HepG2 (cell line): ENCODE data around the gene DAAM1. TPM values are rescaled to one million over a fixed set of nuclear protein-coding genes. Genes with fewer than 3 reads are reported as not detected.

Experiments
- ATAC-seq: fragments of 200-7000 bp; cut with Tn5 transposase; 3 replicates; pipeline ENCODE4 v1.9.1; 2020; ENCODE audit warnings: mild to moderate bottlenecking, moderate library complexity
- BruUV-seq: library from RNA; stranded (reverse); fragments of 400-500 nt; replicated peaks from 2 replicates; lab custom pipeline; 2021; lab: Mats Ljungman, UMichigan
- CTCF ChIA-PET: fragments of 300-600 bp; formaldehyde crosslinking; extraction: SDS; loops from one replicate; lab custom pipeline; 2021; ENCODE audit warnings: low total read pairs, inconsistent platforms, low intra/inter-chr PET ratio; lab: Yijun Ruan, JAX
- POLR2A ChIA-PET: fragments of 350-600 bp; sonication (Branson Sonifier 250); formaldehyde crosslinking; loops from one replicate; lab custom pipeline; 2020; ENCODE audit warnings: antibody characterized with exemption, inconsistent platforms; lab: Yijun Ruan, JAX
- DNase-seq: peaks from one replicate; pipeline ENCODE4 v3.0.0-alpha.2; 2015; ENCODE audit warnings: low spot score
- FAIRE-seq: peaks from 3 replicates; lab custom pipeline; 2011; peaks lifted over from hg19 to GRCh38; lab: Jason Lieb, UNC
- H2AFZ ChIP-seq: one replicate; pipeline ENCODE4 v1.6.1; 2011; ENCODE audit warnings: low read length, inconsistent platforms
- H3K27ac ChIP-seq: fragments of 300-600 bp; 3 replicates; pipeline ENCODE4 v1.8.0; 2011; ENCODE audit warnings: mixed run types, mild to moderate bottlenecking, mixed read lengths, low read length, inconsistent platforms; ENCODE audit not compliant: insufficient read depth; ENCODE audit errors: extremely low read length
- H3K27me3 ChIP-seq, 2 experiments: fragments of 200-600 bp in 1 of 2; 2 replicates in 1 of 2; 3 replicates in 1 of 2; pipeline versions ENCODE4 v1.6.0 to v1.8.0; 2011; ENCODE audit warnings: low read length in 2 of 2, mild to moderate bottlenecking in 2 of 2, moderate library complexity in 2 of 2, inconsistent platforms in 1 of 2; ENCODE audit not compliant: insufficient read depth in 2 of 2, control insufficient read depth in 1 of 2
- H3K36me3 ChIP-seq, 2 experiments: fragments of 200-600 bp in 1 of 2; replicated peaks in 1 of 2; 2 replicates in 1 of 2; 3 replicates in 1 of 2; pipeline versions ENCODE4 v1.5.1 to v1.8.0; 2011; ENCODE audit warnings: low read length in 2 of 2, inconsistent platforms in 1 of 2; ENCODE audit not compliant: insufficient read depth in 2 of 2, control insufficient read depth in 1 of 2
- H3K4me1 ChIP-seq: 2 replicates; pipeline ENCODE4 v1.5.1; 2012; ENCODE audit warnings: low read length, inconsistent platforms; ENCODE audit not compliant: insufficient read depth
- H3K4me2 ChIP-seq: 2 replicates; pipeline ENCODE4 v1.6.0; 2011; ENCODE audit warnings: low read depth, low read length, inconsistent platforms
- H3K4me3 ChIP-seq, 3 experiments: fragments of 200-600 bp in 1 of 3; sonication (generic), shearing (Covaris generic) in 1 of 3; replicated peaks in 1 of 3; 2 replicates each; pipeline ENCODE4 v1.5.1; 2011 to 2016; ENCODE audit warnings: low read length in 3 of 3, inconsistent platforms in 2 of 3, low read depth in 2 of 3, mild to moderate bottlenecking in 2 of 3, control low read depth in 1 of 3, mixed read lengths in 1 of 3; ENCODE audit not compliant: insufficient read depth in 1 of 3
- H3K79me2 ChIP-seq: one replicate; pipeline ENCODE4 v1.6.1; 2011; ENCODE audit warnings: low read length, inconsistent platforms; ENCODE audit not compliant: insufficient read depth
- H3K9ac ChIP-seq: 2 replicates; pipeline ENCODE4 v1.6.0; 2011; ENCODE audit warnings: mild to moderate bottlenecking, low read depth, low read length, inconsistent platforms; ENCODE audit not compliant: insufficient read depth
- H3K9me3 ChIP-seq: 2 replicates; pipeline ENCODE4 v1.5.1; 2012; ENCODE audit warnings: mild to moderate bottlenecking, low read length
- H4K20me1 ChIP-seq: 2 replicates; pipeline ENCODE4 v1.6.0; 2011; ENCODE audit warnings: inconsistent platforms, mild to moderate bottlenecking, low read length, moderate library complexity; ENCODE audit not compliant: insufficient read depth
- ASH2L ChIP-seq: fragments of 300-600, 200-600 bp; sonication (generic); IDR thresholded peaks from 2 replicates; pipeline ENCODE4 v1.7.0; 2017; ENCODE audit warnings: low read depth, mild to moderate bottlenecking, moderate library complexity, mixed read lengths, low read length; ENCODE audit not compliant: insufficient read length
- FOXJ3 ChIP-seq: sonication (generic); formaldehyde crosslinking; IDR thresholded peaks from 2 replicates; pipeline ENCODE4 v1.4.0; 2020; ENCODE audit warnings: missing genetic modification reagents, mild to moderate bottlenecking, borderline replicate concordance
- GTF3A ChIP-seq: sonication (generic); formaldehyde crosslinking; conservative IDR thresholded peaks from 2 replicates; pipeline ENCODE4 v1.4.0; 2020; ENCODE audit warnings: mild to moderate bottlenecking, missing genetic modification reagents
- MAFK ChIP-seq, 2 experiments: IDR thresholded peaks in 1 of 2; conservative IDR thresholded peaks in 1 of 2; 2 replicates each; pipeline ENCODE4 v1.6.1; 2011; ENCODE audit warnings: improper control_type of control experiment in 2 of 2, low read length in 2 of 2
- MTA3 ChIP-seq: sonication (generic); formaldehyde crosslinking; IDR thresholded peaks from 2 replicates; pipeline ENCODE4 v1.4.0; 2020; ENCODE audit warnings: missing genetic modification reagents
- MZF1 ChIP-seq: sonication (generic); formaldehyde crosslinking; IDR thresholded peaks from 2 replicates; pipeline ENCODE4 v1.8.1; 2023; ENCODE audit warnings: mild to moderate bottlenecking, missing genetic modification reagents, borderline replicate concordance
- ZNF143 ChIP-seq: sonication (generic); formaldehyde crosslinking; IDR thresholded peaks from 2 replicates; pipeline ENCODE4 v1.4.0; 2020; ENCODE audit warnings: missing genetic modification reagents
- ZNF263 ChIP-seq: sonication (generic); formaldehyde crosslinking; IDR thresholded peaks from 2 replicates; pipeline ENCODE4 v1.4.0; 2020; ENCODE audit warnings: missing genetic modification reagents
- ZNF276 ChIP-seq: sonication (generic); formaldehyde crosslinking; IDR thresholded peaks from 2 replicates; pipeline ENCODE4 v1.4.0; 2020; ENCODE audit warnings: mild to moderate bottlenecking, low read depth, missing genetic modification reagents
- ZNF552 ChIP-seq: sonication (generic); formaldehyde crosslinking; IDR thresholded peaks from 2 replicates; pipeline ENCODE4 v1.9.0; 2022; ENCODE audit warnings: missing genetic modification reagents, mild to moderate bottlenecking, borderline replicate concordance
- ZNF660 ChIP-seq: sonication (generic); formaldehyde crosslinking; IDR thresholded peaks from 2 replicates; pipeline ENCODE4 v1.5.1; 2020; ENCODE audit warnings: mild to moderate bottlenecking, low read depth, missing genetic modification reagents, borderline replicate concordance
- ZNF670 ChIP-seq: sonication (generic); formaldehyde crosslinking; IDR thresholded peaks from 2 replicates; pipeline ENCODE4 v1.8.0; 2022; ENCODE audit warnings: mild to moderate bottlenecking, missing genetic modification reagents, borderline replicate concordance
- ZNF713 ChIP-seq: sonication (generic); formaldehyde crosslinking; IDR thresholded peaks from 2 replicates; pipeline ENCODE4 v1.4.0; 2020; ENCODE audit warnings: mild to moderate bottlenecking, missing genetic modification reagents
- ZNF788 ChIP-seq: sonication (generic); formaldehyde crosslinking; IDR thresholded peaks from 2 replicates; pipeline ENCODE4 v1.5.0; 2020; ENCODE audit warnings: mild to moderate bottlenecking, missing genetic modification reagents, borderline replicate concordance
- WGBS: methylation state at CpG from one replicate; pipeline ENCODE4 v1.1.6; 2017; ENCODE audit warnings: low lambda C conversion rate; 5-methylcytosine and 5-hydroxymethylcytosine counted together
- in situ Hi-C: cut with HindIII; loops from 2 replicates; pipeline ENCODE4 v1.10.0; 2017; ENCODE audit warnings: low pct_unique_long_range_greater_than_20kb; ENCODE audit not compliant: extremely low pct_ligation_motif_present
- intact Hi-C: fragments of 100-400 bp; cut with micrococcal nuclease; formaldehyde crosslinking; loops from one replicate; pipeline ENCODE4 v1.10.0; 2022; ENCODE audit not compliant: unreplicated experiment
- polyA plus RNA-seq, 8 experiments: library from polyadenylated mRNA; depleted of rRNA in 3 of 8; stranded (reverse) in 7 of 8; unstranded in 1 of 8; fragments of >200 nt; fragmentation: Illumina TruSeq in 4 of 8; extraction: Trizol in 4 of 8; gene quantifications; 2 replicates each; pipeline versions ENCODE4 v1.2.1 to v1.2.3, GENCODE V29; 2011 to 2016; ENCODE audit warnings: low read depth in 4 of 8, missing spikeins in 1 of 8, mixed read lengths in 1 of 8; ENCODE audit not compliant: insufficient read depth in 1 of 8
- total RNA-seq, 5 experiments: library from RNA; depleted of rRNA; stranded (reverse); fragments of >200 nt; fragmentation: Illumina TruSeq; extraction: Trizol; gene quantifications; 2 replicates each; pipeline ENCODE4 v1.2.3, GENCODE V29; 2016; ENCODE audit warnings: low read depth in 1 of 5

Gene DAAM1
- total and polyA plus RNA-seq, 2 of the 13 experiments (the other 11 are each of a cell fraction or from before 2014, with no cell fraction given): 10.9 to 24.5 TPM

GRCh38 chr14:59342516-59343484 is 154.3 kb downstream of the DAAM1 start:
- FAIRE-seq (no peak), ATAC-seq (no peak), DNase-seq (no peak)
- Histone ChIP-seq H3K36me3 (peaks cover 3 to 12% of the 10 kb centered on the region in 2 experiments; a peak in 3 of 5 replicates), H3K79me2 (no peaks in the 10 kb centered on the region), H4K20me1 (no peaks in the 10 kb centered on the region), H3K9ac (no peak overlapping the region), H3K4me3 (no peak overlapping the region), H3K27ac (no peak overlapping the region), H3K27me3 (no peaks in the 10 kb centered on the region), H3K4me2 (no peak overlapping the region), H2AFZ (no peak overlapping the region), H3K4me1 (peaks cover 11% of the 10 kb centered on the region; the same call in 1 of the 2 replicates), H3K9me3 (no peaks in the 10 kb centered on the region)
- intact Hi-C loops (no loop called here), in situ Hi-C loops (no loop called here)
- ChIA-PET POLR2A (no interaction called here), CTCF (no interaction called here)
- TF ChIP-seq MAFK (conservative IDR thresholded peaks at IDR 0.05 in 1 of 2, IDR thresholded peaks at IDR 0.05 in 1 of 2; ENCODE audit: low read length in 2 of 2) (peak in 1 of 2 experiments; percentile 18; a peak in 1 of 4 replicates), FOXJ3 (no peak)
- BruUV-seq: no TSS peak
- 97% methylated on average over 10 of the region's 11 CpGs for WGBS

- Histone ChIP-seq H3K4me2 (no peak overlapping the region), H3K4me3 (no peak overlapping the region), H3K27ac (no peak overlapping the region), H4K20me1 (no peaks in the 10 kb centered on the region), H3K9me3 (no peaks in the 10 kb centered on the region), H3K27me3 (no peaks in the 10 kb centered on the region), H3K4me1 (peaks cover 11% of the 10 kb centered on the region; the same call in 1 of the 2 replicates), H3K9ac (no peak overlapping the region), H3K36me3 (peaks cover 3 to 19% of the 10 kb centered on the region in 2 experiments; a peak in 3 of 5 replicates), H3K79me2 (no peaks in the 10 kb centered on the region), H2AFZ (no peak overlapping the region)
- FAIRE-seq (no peak), DNase-seq (no peak), ATAC-seq (no peak)
- WGBS: 81% methylated on average over 3 of the region's 3 CpGs
- ChIA-PET POLR2A (no interaction called here), CTCF (no interaction called here)
- in situ Hi-C loops: no loop called here
- BruUV-seq: no TSS peak
- intact Hi-C loops: no loop called here
- TF ChIP-seq ZNF660 (no peak), MTA3 (CRISPR knock-in tag) (no peak), ZNF263 (no peak), ZNF552 (CRISPR knock-in tag) (no peak), ZNF276 (CRISPR knock-in tag) (no peak), ZNF143 (CRISPR knock-in tag) (no peak), MZF1 (CRISPR knock-in tag) (no peak), ZNF788 (CRISPR knock-in tag) (no peak), ZNF670 (CRISPR knock-in tag) (no peak), ZNF713 (CRISPR knock-in tag) (no peak), ASH2L (no peak), GTF3A (CRISPR knock-in tag) (no peak)
Measured at GRCh38 chr14:59343585-59343984, 155.1 kb downstream of the DAAM1 start.
